Activated naive CD8-positive, alpha-beta T cell treated with anti-CD3 and anti-CD28 coated beads for 36 hours (primary cell): ENCODE results near the gene BRD8. TPM values are rescaled to one million over a fixed set of nuclear protein-coding genes. Genes with fewer than 3 reads are reported as not detected.

Experiments
- DNase-seq: peaks from one replicate; pipeline ENCODE4 v3.0.0; 2021
- H3K27ac Mint-ChIP-seq: one replicate; pipeline ENCODE4 v1.8.0; 2022; ENCODE audit warnings: mild to moderate bottlenecking, moderate library complexity, mixed read lengths
- H3K27me3 Mint-ChIP-seq: one replicate; pipeline ENCODE4 v1.8.0; 2022; ENCODE audit warnings: mild to moderate bottlenecking, mixed read lengths
- H3K36me3 Mint-ChIP-seq: one replicate; pipeline ENCODE4 v1.8.0; 2021; ENCODE audit warnings: mild to moderate bottlenecking, mixed read lengths
- H3K4me1 Mint-ChIP-seq: one replicate; pipeline ENCODE4 v1.8.0; 2021; ENCODE audit warnings: mixed read lengths
- H3K4me3 Mint-ChIP-seq: one replicate; pipeline ENCODE4 v1.8.0; 2022; ENCODE audit warnings: mild to moderate bottlenecking, moderate library complexity, mixed read lengths
- H3K9me3 Mint-ChIP-seq: one replicate; pipeline ENCODE4 v1.8.0; 2022; ENCODE audit warnings: mixed read lengths
- total RNA-seq, 2 experiments: library from RNA; stranded (reverse); gene quantifications; one replicate each; pipeline ENCODE4 v1.2.3, GENCODE V29; 2021

The BRD8 gene
- total RNA-seq, 2 experiments from 2014 or later = 51.5 to 58.8 TPM

GRCh38 chr5:138096997-138097828 lies 81.2 kb downstream of the BRD8 start:
- Mint-ChIP-seq H3K36me3 (no peaks in the 10 kb centered on the region), H3K9me3 (no peaks in the 10 kb centered on the region), H3K4me3 (no peak overlapping the region), H3K27me3 (no peaks in the 10 kb centered on the region), H3K27ac (no peak overlapping the region), H3K4me1 (peaks cover 30% of the 10 kb centered on the region)
- DNase-seq = no peak

GRCh38 chr5:138096363-138096762 lies 82.1 kb downstream of the BRD8 start:
- no peak overlapping the region for H3K27ac Mint-ChIP-seq
- no peaks in the 10 kb centered on the region for H3K9me3 Mint-ChIP-seq
- H3K36me3 Mint-ChIP-seq = no peaks in the 10 kb centered on the region
- no peak overlapping the region for H3K4me3 Mint-ChIP-seq
- peaks cover 30% of the 10 kb centered on the region for H3K4me1 Mint-ChIP-seq
- DNase-seq = no peak
- H3K27me3 Mint-ChIP-seq = no peaks in the 10 kb centered on the region

DNA sequence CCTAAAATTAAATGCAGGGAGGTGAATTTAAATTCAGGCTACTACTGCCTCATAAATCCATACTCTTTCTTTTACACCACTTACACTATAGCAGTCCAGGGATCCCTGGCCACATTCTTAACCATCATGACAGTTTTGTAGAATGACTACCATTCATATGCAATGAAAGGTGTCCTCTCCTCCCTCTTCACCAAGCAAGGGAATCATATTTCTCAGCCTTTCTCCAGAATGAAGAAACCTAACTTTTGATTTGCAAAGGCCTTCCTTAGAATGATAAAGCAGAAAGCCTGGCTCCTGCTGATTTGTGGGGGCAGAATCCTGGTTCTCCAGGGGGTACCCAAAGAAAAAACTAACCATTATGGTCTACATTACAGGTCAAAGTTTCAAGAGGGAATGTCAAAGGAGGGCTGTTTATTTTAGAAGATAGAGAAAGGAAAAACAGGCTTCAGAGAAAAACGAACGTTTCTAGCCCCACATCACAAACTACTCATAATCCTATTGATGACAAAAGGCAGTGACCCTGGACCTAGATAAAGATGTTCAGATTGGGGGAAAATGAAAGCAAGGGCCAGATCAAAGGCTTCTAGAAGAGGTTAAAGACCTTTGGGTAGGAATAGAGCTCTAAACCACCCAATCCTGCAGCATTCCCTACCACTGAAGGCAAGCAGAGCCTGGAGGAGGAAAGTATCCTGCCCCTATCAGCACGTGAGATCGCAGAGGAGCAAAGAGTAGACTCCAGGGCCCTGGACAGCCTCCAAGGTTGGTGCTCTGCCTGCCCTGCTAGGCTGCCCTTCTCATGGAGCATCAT lies 83.1 kb downstream of the BRD8 start:
- Mint-ChIP-seq H3K9me3 (no peaks in the 10 kb centered on the region), H3K4me3 (no peak overlapping the region), H3K36me3 (no peaks in the 10 kb centered on the region), H3K27me3 (no peaks in the 10 kb centered on the region), H3K27ac (peak overlapping the region; percentile 1), H3K4me1 (peaks cover 30% of the 10 kb centered on the region)
- no peak for DNase-seq

DNA sequence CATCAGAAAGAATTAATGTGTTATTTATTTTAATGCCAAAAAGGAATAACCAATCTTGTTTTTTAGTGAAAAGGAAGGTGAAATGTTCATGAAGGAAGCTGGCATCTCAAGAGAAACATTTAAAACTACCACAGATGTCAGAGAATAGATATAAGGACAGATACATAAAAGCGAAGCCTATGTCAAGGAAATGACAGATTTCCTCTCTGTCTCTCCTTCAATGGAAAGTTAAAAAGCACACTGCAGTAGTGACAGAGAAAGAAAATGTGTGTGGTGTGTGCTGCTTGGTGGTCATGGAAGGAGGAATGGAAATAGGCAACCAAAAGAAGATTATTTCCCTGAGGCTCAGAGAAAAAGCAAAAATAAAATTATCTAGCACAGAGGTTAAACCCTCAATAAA lies 85.4 kb downstream of the BRD8 start:
- H3K4me1 Mint-ChIP-seq = peaks cover 30% of the 10 kb centered on the region
- no peaks in the 10 kb centered on the region for H3K27me3 Mint-ChIP-seq
- H3K4me3 Mint-ChIP-seq = no peak overlapping the region
- DNase-seq = no peak
- H3K36me3 Mint-ChIP-seq = no peaks in the 10 kb centered on the region
- no peak overlapping the region for H3K27ac Mint-ChIP-seq
- H3K9me3 Mint-ChIP-seq = no peaks in the 10 kb centered on the region

- no peak for DNase-seq
- Mint-ChIP-seq H3K27me3 (no peaks in the 10 kb centered on the region), H3K36me3 (no peaks in the 10 kb centered on the region), H3K4me1 (peaks cover 30% of the 10 kb centered on the region), H3K27ac (no peak overlapping the region), H3K9me3 (no peaks in the 10 kb centered on the region), H3K4me3 (no peak overlapping the region)
Observed at GRCh38 chr5:138092301-138092700, 86.1 kb downstream of the BRD8 start.

DNA sequence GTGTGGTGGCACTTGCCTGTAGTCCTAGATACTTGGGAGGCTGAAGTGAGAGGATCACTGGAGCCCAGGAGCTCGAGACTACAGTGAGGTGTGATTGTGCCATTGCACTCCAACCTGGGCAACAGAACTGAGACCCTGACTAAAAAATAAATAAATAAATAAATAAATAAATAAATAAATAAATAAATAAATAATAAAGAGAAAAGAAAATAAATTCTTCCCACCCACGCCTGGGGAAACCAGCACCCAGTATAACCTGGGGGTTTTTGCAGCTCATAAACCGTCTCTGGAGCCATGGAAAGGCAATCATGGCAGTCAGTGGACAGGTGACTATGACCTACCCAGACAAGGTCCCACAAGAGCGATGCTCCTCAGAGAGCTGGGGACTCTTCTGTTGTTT lies 86.7 kb downstream of the BRD8 start:
- Mint-ChIP-seq H3K9me3 (no peaks in the 10 kb centered on the region), H3K4me3 (no peak overlapping the region), H3K27ac (no peak overlapping the region), H3K36me3 (no peaks in the 10 kb centered on the region), H3K27me3 (no peaks in the 10 kb centered on the region), H3K4me1 (peaks cover 28% of the 10 kb centered on the region)
- DNase-seq = no peak

Other genes with a start within 250 kb of the BRD8 start
- 10 to 100 TPM; 17.8 to 18.2 TPM for gene FAM13B, start 145.6 kb downstream of the BRD8 start, total RNA-seq
- gene WNT8A, start 94.6 kb downstream of the BRD8 start, total RNA-seq = not detected
- not detected for gene NME5, start 39.2 kb downstream of the BRD8 start, total RNA-seq
- 10 to 100 TPM; 57.2 to 59.1 TPM for gene KIF20A, start 482 bp upstream of the BRD8 start, total RNA-seq
- 10 to 100 TPM; 46.3 to 51.5 TPM for gene CDC23, start 34.7 kb upstream of the BRD8 start, total RNA-seq
- gene GFRA3, start 96.0 kb upstream of the BRD8 start, total RNA-seq = under 1 TPM in 1 of 2 experiments, not detected in 1; 0.18 TPM
- gene CDC25C, start 153.2 kb upstream of the BRD8 start, total RNA-seq = 1 to 10 TPM; 8.4 to 8.7 TPM
- gene FAM53C, start 159.6 kb upstream of the BRD8 start, total RNA-seq = 10 to 100 TPM; 32.7 to 34.3 TPM
- 10 to 100 TPM; 38.0 to 39.8 TPM for gene KDM3B, start 174.1 kb upstream of the BRD8 start, total RNA-seq